ENCODE results near the gene SPAST.

- no peak for TF ChIP-seq EZH2 (IDR thresholded peaks at IDR 0.05)
- no peak for TF ChIP-seq POLR2AphosphoS5 (IDR thresholded peaks at IDR 0.05; ENCODE audit: borderline replicate concordance, low read depth, low read length)
- TF ChIP-seq FOXP2 (optimal IDR thresholded peaks at IDR 0.05; ENCODE audit: control extremely low read depth, extremely low read length, insufficient read depth), result no peak
Observed at GRCh38 chr2:32135409-32135808, 72.1 kb downstream of the SPAST start.

Data from SK-N-MC (cell line).